Camera-type eye (tissue), 1 donor: ENCODE measurements around the gene RDM1. TPM values are rescaled to one million over a fixed set of nuclear protein-coding genes. Genes with fewer than 3 reads are reported as not detected.

Experiments
- total RNA-seq: library from RNA; depleted of rRNA; stranded (reverse); fragments of >200 nt; gene quantifications from one replicate; pipeline ENCODE4 v1.2.3, GENCODE V29; 2014

Gene RDM1, protein sequence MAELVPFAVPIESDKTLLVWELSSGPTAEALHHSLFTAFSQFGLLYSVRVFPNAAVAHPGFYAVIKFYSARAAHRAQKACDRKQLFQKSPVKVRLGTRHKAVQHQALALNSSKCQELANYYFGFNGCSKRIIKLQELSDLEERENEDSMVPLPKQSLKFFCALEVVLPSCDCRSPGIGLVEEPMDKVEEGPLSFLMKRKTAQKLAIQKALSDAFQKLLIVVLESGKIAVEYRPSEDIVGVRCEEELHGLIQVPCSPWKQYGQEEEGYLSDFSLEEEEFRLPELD
- total RNA-seq: 0.99 TPM

DNA sequence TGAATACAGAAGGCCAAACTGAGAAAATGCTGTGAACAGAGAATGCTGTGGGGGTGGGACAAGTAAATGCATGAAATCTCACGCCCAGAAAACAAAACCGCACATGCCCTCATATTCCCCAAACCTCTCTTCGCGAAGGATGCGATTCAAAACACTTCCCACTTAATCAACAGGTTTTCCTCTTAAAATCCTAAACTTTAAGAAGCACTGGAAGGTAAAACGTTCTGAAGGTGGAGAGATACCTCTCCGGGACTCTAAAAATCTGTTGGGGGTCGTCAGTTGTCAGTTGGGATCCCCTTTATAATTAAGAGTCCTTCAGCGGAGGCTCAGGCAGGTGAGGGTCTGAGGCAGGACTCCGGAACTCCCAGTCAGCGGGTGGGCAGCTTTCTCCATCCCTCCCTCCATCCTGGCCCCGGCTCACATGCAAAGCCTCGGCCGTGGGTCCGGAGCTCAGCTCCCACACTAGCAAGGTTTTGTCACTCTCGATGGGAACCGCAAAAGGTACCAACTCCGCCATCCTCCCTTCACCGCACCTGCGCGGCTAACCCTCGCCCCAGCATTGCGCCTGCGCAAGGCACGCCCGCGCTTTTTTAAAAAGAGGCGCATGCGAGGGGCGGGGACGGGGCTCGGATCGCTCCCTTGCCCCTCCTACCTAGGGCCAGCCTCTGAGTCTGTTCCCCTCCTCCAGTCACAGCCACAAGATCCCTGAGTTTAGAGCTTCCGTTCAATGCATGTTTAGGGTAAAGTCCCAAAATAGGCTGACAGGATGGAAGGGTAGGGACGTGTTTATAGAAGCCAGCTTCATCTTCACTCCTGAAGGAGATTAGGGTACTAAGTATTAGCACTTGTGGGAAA, at the start of gene RDM1:
RDM1 (minus strand) TSS at position 563 of the 855 bp plus-strand sequence; CDS start at position 517, 46 bp downstream.

DNA sequence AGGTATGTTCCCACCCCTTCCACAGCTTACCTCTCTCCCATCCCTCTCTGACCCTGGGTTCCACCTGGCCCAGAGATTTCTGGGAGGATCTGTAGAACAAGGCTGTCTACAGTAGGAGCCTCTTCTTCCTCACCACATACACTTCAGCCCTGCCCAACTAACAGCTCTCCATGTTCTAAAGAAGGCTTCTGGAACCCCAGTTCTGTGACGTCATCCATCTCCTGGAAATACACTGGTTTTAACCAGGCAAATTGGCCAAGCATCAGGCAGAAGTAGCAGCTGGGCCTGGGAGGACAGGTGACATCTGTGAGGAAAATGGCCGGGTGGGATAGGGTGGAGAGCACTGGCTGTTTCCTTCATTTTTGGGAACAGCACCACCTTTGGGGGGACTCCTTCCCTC, 13.0 kb upstream of the RDM1 start, which contains the start of gene LYZL6:
LYZL6 (minus strand) TSS at position 177 of the 400 bp plus-strand sequence. CDS start 4,357 bp downstream, outside the sequence.

DNA sequence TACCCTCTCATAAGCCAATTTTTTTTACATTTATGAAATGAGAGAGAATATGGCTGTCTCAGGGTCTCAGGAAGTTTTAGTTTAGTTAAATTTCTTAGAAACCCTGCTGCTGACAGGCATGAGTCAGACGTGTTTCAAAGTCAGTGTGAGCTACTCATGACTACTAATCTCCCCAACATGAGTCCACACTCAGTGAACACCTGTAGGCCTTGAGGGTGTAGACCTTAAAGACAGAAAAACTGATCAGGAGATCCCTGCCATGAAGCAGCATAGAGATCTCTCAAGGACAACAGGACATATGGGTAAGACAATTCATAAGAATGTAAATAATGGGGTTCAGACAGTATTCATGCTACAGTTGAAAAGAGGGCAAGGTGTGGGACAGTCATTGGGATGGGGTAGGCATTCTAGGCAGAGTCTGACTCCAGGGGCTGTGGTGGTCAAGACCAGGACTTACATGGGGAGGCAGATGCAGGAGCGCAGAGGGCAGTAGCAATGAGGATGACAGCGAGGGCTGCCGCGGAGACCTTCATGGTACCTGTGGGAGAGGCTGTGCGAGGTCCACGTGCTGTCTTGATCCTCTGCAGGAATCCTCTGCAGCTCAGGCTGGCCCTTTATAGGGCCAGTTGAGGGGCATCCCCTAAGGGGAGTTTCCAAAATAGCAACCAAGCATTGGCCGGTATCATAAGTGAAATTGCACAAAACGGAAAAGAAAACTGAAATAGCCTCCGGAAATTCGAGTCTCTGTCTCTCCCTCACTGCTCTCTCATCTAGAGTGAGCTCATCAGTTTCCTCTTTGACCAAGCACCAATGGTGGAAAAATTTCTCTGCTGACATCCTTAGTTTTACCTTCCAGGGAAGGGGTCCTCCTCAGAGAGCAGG, 50.6 kb downstream of the RDM1 start, which contains the start of gene CCL5:
CCL5 (minus strand) TSS at position 588 of the 882 bp plus-strand sequence.

DNA sequence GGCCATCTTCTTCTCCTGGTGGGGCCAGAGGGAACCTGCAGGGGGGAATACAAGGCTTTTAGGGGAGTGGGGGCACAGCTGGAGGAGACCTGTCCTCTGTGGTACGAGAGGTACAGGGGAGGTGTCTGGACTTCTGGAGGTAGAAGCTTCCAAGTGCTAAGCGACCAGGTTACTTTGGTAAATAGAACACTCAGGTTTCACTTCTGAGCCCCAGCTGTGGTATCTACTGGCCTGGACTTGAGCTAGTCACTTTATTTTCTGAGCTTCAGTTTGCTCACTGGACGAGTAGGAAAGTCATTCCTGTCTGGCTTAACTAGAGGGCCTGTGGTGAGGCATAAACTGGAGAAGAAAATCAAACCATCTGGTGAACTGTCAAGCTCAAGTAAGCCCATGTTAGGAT, 61.8 kb downstream of the RDM1 start, which contains the start of gene HEATR9:
HEATR9 (minus strand) TSS at position 155 of the 400 bp plus-strand sequence; CDS start at position 6, 149 bp downstream.

Other genes starting within 250 kb of the RDM1 start
- gene RASL10B, start 199.1 kb downstream of the RDM1 start, total RNA-seq: 4.1 TPM
- gene GAS2L2, start 177.5 kb downstream of the RDM1 start, total RNA-seq: 0.33 TPM
- gene C17orf50, start 169.9 kb downstream of the RDM1 start, total RNA-seq: not detected
- gene MMP28, start 135.1 kb downstream of the RDM1 start, total RNA-seq: 4.2 TPM
- gene TAF15, start 121.3 kb downstream of the RDM1 start, total RNA-seq: 132 TPM
- gene HEATR9, start 61.9 kb downstream of the RDM1 start, total RNA-seq: not detected
- 2.1 TPM for gene CCL5, start 50.4 kb downstream of the RDM1 start, total RNA-seq
- gene LYZL6, start 12.9 kb upstream of the RDM1 start, total RNA-seq: not detected
- gene CCL16, start 50.7 kb upstream of the RDM1 start, total RNA-seq: not detected
- 0.60 TPM for gene CCL14, start 56.0 kb upstream of the RDM1 start, total RNA-seq
- not detected for gene CCL15, start 70.8 kb upstream of the RDM1 start, total RNA-seq
- gene CCL23, start 87.2 kb upstream of the RDM1 start, total RNA-seq: not detected
- gene CCL18, start 133.5 kb upstream of the RDM1 start, total RNA-seq: not detected
- gene CCL3, start 159.4 kb upstream of the RDM1 start, total RNA-seq: 1.3 TPM
- 2.3 TPM for gene CCL4, start 173.1 kb upstream of the RDM1 start, total RNA-seq
- 4.7 TPM for gene TBC1D3B, start 245.9 kb upstream of the RDM1 start, total RNA-seq